HL-60 (cell line): ENCODE data around the gene ZSCAN4.

Experiments used
- POLR2AphosphoS5 ChIP-seq: IDR thresholded peaks from 2 replicates; pipeline ENCODE4 v1.6.1; 2012; ENCODE audit warnings: low read depth
- SPI1 ChIP-seq: IDR thresholded peaks from 2 replicates; pipeline ENCODE4 v1.6.1; 2012; ENCODE audit warnings: low read depth, mild to moderate bottlenecking, borderline replicate concordance
- TF ChIP-seq, protein P1 (sequence below): IDR thresholded peaks from one replicate; pipeline ENCODE4 v1.5.1; 2011; ENCODE audit warnings: low read length, control low read depth, inconsistent platforms; ENCODE audit not compliant: insufficient read depth
- TF ChIP-seq, protein P2 (sequence below): IDR thresholded peaks from 2 replicates; pipeline ENCODE4 v1.6.1; 2012; ENCODE audit warnings: low read depth; ENCODE audit not compliant: insufficient replicate concordance

DNA sequence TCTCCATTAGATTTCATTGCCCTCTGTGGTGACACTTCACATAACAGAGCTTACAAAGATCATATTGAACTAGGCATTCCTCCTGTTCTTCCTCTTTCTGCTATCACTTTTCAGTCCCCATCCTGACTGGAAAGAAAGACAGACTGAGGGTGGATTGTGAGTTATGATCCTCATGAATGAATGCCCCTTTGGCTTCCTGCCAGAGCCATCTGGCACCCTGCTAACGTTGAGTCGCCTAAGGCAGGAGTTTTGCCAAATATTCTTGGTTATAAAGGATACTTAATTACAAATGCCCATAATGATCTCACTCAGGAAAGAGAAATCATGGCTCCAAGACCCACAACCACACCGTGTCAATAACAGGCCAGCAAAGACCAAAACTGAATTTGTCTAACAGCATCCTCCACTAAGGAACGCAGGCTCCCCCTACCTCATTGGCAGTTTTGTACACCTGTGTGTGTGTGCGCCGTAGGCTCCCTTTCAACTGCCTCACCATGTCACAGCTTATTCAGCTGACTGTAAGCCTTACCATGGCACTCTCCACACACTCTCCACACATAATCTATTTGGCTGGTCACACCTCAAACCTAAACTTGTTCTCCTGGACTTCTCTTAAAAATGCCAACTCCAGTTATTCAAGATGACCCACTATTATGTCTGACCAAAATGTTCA is 20.3 kb upstream of the ZSCAN4 start:
- TF ChIP-seq POLR2AphosphoS5 (no peak), SPI1 (no peak)
- TF ChIP-seq, protein P1, sequence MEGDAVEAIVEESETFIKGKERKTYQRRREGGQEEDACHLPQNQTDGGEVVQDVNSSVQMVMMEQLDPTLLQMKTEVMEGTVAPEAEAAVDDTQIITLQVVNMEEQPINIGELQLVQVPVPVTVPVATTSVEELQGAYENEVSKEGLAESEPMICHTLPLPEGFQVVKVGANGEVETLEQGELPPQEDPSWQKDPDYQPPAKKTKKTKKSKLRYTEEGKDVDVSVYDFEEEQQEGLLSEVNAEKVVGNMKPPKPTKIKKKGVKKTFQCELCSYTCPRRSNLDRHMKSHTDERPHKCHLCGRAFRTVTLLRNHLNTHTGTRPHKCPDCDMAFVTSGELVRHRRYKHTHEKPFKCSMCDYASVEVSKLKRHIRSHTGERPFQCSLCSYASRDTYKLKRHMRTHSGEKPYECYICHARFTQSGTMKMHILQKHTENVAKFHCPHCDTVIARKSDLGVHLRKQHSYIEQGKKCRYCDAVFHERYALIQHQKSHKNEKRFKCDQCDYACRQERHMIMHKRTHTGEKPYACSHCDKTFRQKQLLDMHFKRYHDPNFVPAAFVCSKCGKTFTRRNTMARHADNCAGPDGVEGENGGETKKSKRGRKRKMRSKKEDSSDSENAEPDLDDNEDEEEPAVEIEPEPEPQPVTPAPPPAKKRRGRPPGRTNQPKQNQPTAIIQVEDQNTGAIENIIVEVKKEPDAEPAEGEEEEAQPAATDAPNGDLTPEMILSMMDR = no peak
- TF ChIP-seq, protein P2, sequence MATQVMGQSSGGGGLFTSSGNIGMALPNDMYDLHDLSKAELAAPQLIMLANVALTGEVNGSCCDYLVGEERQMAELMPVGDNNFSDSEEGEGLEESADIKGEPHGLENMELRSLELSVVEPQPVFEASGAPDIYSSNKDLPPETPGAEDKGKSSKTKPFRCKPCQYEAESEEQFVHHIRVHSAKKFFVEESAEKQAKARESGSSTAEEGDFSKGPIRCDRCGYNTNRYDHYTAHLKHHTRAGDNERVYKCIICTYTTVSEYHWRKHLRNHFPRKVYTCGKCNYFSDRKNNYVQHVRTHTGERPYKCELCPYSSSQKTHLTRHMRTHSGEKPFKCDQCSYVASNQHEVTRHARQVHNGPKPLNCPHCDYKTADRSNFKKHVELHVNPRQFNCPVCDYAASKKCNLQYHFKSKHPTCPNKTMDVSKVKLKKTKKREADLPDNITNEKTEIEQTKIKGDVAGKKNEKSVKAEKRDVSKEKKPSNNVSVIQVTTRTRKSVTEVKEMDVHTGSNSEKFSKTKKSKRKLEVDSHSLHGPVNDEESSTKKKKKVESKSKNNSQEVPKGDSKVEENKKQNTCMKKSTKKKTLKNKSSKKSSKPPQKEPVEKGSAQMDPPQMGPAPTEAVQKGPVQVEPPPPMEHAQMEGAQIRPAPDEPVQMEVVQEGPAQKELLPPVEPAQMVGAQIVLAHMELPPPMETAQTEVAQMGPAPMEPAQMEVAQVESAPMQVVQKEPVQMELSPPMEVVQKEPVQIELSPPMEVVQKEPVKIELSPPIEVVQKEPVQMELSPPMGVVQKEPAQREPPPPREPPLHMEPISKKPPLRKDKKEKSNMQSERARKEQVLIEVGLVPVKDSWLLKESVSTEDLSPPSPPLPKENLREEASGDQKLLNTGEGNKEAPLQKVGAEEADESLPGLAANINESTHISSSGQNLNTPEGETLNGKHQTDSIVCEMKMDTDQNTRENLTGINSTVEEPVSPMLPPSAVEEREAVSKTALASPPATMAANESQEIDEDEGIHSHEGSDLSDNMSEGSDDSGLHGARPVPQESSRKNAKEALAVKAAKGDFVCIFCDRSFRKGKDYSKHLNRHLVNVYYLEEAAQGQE = no peak
